Activated CD4-positive, CD25-positive, alpha-beta regulatory T cell treated with anti-CD3 and anti-CD28 coated beads, Interleukin-2, amount 50 U/mL, for 24 hours (primary cell): ENCODE data around the gene HARS2.
"Not testable (repeated sequence)": the region's sequence is repeated elsewhere in the genome, so short reads cannot be mapped to it uniquely, and the experiment has no call there.

ENCODE experiments used
- ATAC-seq, 2 donors: fragments of 150-1000 bp; cut with Tn5 transposase; one replicate each; pipeline ENCODE4 v1.10.0; 2021; ENCODE audit warnings: mild to moderate bottlenecking in 1 of 2, moderate library complexity in 1 of 2

HARS2 gene, protein sequence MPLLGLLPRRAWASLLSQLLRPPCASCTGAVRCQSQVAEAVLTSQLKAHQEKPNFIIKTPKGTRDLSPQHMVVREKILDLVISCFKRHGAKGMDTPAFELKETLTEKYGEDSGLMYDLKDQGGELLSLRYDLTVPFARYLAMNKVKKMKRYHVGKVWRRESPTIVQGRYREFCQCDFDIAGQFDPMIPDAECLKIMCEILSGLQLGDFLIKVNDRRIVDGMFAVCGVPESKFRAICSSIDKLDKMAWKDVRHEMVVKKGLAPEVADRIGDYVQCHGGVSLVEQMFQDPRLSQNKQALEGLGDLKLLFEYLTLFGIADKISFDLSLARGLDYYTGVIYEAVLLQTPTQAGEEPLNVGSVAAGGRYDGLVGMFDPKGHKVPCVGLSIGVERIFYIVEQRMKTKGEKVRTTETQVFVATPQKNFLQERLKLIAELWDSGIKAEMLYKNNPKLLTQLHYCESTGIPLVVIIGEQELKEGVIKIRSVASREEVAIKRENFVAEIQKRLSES

DNA sequence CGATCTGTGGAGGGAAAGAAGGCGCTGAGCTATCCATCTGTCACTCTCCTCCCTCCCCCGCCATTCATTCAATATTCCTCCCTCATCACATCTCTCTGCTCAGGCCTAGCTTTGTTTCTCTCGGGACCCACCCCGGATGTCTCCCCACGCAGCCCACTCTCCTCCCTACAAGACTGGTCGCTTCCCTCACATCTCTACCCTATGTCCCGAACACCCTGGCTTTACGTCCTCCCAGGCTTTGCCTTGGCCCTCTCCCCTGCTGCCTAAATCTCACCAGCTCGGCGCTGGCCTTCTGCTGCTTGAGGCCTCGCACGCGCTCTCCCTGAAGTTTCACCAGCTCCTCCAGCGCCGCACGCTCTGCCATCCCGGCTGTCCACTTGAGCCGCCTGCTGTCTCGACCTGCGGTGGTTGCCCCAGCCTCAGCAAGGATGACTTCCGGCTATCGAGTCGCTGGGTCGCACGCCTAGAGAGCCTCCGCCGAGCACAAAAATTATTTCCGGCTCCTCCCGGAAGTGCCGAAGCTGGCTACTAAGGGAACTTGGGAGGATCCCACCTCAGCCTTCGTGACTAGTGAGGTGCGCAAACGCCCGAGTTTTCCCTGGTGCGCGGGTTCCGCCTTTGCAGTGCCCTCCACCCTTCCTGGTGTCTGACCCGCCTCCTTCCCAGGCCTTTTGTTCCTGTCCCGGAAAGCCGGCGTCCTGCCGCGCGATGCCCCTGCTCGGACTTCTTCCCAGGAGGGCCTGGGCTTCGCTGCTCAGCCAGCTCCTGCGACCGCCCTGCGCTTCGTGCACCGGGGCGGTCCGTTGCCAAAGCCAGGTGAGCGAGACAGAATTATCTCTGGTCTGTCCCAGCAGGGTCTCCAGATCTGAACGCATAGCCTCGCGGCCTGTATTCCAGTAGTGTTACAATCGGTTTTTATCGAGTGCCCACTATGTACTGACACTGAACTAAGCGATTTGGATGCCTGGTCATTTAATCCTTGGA, at the start of gene HARS2, which contains the start of gene HARS1:
HARS2 (plus strand) TSS at position 515 of the 984 bp plus-strand sequence; CDS start at position 709, 194 bp downstream.
HARS1 (minus strand) TSS at position 430 of the 984 bp plus-strand sequence; CDS start at position 364, 66 bp downstream.
- peak; percentile 98 for ATAC-seq

DNA sequence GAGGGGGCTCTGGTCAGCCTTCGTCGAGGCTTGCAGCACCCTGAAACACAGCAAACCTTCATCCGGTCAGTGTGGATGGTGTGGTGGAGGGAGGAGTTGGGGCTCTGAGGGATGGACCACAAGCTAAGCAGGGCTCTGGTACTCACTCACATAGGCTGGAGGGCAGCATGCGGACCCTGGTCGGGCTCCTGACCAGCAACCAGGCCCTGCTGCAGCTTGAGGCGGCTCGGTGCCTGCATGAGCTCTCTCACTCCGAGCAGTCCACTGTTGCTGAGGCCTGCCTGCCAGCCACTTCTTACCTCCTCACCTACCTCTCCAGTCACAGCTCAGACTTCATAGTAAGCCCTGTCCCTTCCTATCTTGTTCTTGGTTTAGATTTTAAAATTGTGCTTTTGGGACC, 49.5 kb upstream of the HARS2 start:
- ATAC-seq, result no peak

DNA sequence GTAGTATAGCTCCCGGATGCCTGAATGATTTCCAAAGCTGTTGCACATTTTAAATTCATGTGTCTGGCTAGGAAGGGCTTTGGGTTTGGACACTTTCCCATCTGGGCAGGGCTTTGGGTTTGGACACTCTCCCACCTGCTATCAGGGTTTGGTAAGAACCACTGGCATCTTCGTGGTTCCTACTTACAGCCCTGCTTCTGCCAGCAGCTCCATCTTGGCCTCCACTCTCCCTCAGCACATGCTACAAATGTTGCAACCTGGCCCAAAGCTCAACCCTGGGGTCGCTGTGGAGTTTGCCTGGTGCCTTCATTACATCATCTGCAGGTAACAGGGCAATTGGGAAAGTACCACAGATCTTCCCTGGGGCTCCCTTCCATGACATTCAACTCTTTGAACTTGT, 48.5 kb upstream of the HARS2 start:
- no peak for ATAC-seq

DNA sequence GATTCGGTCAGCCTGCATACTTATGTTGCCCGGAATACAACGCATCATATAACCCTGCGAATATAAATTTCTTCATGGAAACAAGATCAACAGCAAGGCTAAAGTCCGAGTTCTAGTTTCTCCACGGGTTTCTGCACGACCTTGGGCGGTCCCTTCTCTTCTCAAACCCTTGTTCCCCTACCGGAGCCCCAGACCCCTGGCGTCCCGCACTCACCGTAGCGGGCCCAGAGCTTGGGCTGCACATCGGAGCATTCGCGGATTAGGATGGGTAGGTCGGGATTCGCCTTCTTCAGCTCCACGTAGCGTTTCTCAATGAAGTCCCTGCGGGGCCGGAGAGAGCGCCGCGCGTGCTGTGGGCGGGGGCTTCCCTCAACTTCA, 44.2 kb upstream of the HARS2 start:
- no peak for ATAC-seq

DNA sequence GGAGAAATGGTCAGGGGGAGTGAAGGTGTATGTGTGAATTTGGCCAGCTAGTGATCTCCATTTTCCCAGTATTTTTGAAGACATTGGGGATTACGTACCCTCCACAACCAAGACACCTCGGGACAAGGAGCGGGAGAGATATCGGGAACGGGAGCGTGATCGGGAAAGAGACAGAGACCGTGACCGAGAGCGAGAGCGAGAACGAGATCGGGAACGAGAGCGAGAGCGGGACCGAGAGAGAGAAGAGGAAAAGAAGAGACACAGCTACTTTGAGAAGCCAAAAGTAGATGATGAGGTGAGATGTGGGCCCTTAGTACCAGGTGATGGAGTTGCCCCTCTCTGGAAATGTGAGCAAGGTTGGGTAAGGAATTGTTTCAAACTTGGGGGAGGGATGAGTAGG, 32.4 kb upstream of the HARS2 start:
- ATAC-seq, result no peak

DNA sequence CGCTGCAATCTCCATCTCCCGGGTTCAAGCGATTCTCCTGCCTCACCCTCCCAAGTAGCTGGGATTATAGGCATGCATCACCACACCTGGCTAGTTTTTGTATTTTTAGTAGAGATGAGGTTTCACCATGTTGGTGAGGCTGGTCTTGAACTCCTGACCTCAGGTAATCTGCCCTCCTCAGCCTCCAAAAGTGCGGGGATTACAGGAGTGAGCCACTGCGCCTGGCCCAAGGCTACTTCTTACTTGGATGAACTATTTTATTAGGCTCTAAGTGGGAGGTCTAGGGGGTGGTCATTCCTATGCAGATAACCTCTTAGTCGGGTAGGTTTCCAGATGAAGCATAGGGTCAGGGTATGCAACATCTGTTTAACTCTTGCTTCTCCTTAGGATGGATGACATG, 30.9 kb upstream of the HARS2 start:
- not testable (repeated sequence) for ATAC-seq

DNA sequence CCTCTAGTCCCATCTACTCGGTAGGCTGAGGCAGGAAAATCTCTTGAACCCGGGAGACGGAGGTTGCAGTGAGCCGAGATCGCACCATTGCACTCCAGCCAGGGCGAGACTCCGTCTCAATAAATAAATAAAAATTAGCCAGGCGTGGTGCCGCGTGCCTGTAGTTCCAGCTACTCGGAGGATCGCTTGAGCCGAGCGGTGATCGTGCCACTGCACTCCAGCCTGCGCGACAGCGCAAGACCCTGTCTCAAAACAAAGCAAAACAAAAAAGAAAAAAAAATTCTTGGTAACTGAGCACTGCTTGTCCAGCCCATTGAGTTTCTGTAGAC, 27.3 kb upstream of the HARS2 start:
- no peak for ATAC-seq

DNA sequence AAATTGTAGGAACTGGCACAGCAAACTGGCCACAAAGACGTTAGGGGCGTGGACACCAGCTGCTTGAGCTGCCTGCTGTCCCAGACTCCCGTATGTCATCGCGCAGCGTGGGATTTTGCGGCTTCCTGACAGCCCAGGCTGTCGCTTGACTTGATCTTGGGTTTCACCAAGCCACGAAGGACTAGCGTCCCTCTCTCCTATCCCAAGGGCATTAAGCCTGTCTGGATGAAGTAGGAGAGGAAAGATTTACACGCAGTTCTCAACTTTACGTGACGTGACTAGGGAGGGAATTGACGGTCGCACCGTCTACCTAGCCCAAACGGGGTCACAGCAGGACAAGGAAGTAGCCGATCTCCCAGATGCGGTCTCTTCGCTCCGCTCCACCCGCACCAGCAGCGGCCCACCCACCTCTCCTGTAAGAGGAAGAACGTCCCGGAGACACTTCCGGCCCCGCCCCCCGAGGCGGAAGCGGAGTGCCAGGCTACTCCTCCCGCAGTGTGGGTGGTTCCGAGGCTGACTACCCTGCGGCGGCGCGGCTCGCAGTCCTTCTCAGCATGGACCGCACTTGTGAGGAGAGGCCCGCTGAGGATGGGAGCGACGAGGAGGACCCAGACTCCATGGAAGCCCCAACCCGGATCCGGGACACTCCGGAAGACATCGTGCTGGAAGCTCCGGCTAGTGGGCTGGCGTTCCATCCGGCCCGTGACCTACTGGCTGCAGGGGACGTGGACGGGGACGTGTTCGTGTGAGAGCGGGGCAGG, 26.7 kb upstream of the HARS2 start, which contains the start of gene WDR55:
WDR55 (plus strand) TSS at position 546 of the 761 bp plus-strand sequence; CDS start at position 555, 9 bp downstream.
- ATAC-seq, result peak; percentile 98

DNA sequence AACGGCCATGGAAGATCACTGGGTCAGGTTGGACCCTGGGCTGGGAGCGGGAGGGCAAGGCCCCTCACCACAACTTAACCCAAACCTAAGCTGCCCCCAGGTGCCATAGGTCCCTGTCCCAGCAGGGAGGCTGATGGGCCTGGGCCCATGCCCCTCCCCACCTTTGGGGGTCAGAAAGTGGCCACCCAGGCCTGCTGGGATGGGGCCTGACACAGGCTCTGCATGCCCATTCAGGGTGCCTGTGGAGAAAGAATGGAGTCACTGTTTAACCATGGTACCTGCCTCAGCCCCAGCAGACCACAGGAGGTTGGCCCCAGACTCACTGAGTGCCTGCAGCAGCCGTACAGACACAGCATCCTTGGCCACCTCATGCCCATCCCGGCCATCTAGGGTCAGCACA, 20.2 kb upstream of the HARS2 start:
- not testable (repeated sequence) for ATAC-seq

DNA sequence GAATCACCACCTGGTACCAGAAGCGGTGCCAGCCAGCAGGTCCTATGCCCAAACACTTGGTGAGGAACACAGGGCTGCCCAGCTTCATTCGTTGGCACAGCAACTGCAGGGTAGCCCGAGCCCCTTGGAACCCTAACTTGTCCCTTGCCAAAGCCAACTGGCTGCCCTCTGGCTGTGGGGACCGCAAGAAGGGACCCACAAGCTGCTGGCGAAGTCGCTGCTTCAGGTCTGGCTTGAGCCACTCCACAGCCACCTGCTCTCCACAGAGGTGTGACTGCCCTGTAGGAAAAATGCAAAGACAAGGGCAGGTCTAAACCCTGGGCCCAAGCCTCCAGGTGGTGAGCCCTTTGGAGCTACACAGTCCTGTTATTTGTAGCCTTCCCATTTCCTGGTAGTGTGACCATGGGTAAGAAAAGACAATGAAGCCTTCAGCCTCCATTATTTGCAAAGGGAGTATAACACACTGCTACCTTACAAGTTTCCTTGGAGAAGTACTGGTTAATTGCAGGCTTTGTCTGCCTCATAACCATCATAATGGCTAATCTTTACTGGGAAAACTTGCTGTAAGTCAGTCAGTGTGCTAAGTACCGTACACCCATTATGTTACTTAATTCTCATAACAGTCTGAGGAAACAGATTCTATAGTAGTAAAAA, 19.7 kb upstream of the HARS2 start:
- ATAC-seq, result no peak

DNA sequence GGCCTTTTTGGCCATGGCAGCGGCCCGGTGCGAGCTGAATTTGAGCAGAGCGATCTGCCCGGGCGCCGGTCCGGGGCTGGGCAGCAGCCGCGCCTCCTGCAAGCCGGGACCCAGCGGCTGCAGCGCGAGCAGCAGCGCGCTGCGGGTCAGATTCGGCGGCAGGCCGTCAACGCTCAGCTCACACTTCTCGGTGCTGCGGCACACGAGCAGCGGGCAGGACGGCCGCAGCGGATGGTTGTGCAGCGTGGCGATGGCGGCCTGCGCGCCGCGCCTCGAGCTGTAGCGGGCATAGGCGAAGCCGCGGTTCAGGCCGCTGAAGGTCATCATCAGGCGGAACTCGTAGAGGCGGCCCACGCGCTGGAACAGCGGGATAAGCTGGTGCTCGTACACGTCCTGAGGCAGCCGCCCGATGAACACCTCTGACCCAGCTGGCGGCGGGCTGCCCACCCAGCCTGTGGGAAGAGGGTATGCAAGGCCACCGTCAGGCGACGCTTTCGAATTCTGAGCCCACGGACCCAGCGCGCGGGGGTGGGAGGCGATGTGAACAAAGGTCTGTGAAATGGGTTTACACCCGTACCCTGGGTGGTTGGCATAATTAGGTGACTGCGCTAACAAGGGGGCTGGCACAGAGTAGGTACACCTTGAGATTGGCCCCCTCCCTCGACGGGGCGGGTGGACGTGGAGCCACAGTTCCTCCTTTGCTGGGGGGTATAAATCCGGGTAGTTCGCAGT, 18.6 kb upstream of the HARS2 start:
- peak in 1 of 2 donors; percentile 45 for ATAC-seq

DNA sequence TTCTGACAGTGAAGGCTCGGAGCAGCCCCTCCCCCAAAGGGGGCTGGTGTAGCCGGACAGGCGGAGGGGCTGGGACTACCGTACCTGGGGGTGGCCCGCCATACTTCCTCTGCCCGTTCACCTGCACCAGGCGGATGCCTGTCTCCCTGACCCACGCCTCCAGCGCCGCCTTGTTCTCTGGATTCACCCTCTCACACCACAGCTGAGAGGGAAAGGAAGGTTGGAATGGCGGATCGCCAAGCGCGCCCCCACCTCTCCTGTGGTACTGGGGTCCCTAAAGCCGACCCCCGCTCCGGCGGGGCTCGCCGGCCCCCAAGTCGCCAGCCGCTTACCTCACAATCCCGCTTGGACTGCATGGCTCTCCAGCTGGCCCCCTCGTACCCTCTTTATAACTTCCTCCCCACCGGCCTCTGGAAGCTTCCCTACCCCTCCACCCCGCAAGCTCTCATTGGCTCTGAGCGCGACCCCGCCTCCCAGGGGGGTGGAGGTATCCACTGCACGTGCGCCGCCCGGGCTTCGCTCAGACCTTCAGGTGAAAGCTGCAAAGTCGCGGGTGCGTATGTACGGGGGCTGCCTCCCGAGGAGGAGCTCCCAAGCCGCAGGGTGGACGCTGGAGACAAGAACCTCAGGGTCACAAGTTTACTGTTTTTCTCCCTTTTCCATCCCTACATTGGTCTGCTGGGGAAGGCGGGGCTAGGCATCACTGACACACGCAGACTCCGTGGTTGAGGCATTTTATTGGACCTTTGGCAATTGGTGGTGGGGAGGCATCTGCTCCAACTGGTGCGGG, 17.9 kb upstream of the HARS2 start, which contains the start of gene DND1:
DND1 (minus strand) TSS at position 390 of the 790 bp plus-strand sequence; CDS start at position 356, 34 bp downstream.
- ATAC-seq, result no peak

DNA sequence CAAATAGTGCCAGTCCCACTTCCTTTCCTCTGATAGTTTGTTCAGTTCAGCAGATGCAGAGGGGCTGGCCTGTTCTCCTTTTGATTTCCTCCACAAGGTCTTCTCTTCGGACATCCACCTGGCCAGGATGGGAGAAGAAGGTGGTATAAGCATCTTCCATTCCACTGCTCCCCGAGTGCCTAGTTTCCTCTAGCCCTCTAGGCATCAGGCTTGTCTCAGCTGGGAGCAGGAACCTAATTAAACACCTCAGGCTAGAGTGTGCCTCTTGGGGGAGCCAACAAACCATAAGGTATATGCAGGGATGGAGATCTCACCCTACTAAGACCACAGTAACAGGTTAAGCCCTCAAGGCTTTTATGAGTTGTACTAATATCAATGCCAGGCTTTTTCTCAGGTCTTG, 17.0 kb upstream of the HARS2 start:
- ATAC-seq, result no peak

DNA sequence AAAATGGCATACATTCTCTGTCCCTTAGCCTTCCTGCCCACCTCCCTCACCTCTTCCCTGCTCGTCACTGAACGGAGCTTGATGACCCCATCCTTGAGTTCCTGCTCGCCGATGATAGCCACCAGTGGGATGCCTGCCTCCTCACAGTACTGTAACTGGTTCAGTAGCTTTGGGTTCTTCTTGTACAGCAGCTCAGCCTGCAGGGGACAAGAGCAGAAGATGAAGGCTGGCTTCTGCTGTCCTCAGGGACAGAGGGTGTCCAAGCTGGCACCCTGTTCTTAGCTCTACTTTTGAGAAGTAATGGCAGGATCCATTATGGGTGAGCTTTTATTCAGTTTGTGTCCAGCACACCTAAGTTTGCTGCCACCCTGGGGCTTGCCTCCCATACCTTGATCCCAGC, 16.6 kb upstream of the HARS2 start:
- no peak for ATAC-seq

DNA sequence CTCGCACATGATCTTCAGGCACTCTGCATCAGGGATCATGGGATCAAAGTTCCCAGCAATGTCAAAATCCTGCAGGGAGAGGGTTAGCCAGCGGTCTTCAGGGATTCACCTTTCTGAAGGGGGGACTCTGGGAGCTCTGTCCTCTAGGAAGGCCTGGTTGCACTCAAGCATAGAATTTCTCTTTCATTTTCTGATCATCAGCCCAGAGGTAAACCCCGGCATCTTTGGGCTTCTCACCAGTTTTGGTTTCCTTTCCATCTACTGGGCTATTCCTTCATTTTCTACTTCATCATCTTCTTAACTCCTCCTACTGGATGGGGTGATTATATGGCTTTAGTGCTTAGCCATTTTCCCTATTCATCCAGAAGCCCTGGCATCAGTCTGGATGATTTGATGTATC, 13.3 kb upstream of the HARS2 start:
- no peak for ATAC-seq

DNA sequence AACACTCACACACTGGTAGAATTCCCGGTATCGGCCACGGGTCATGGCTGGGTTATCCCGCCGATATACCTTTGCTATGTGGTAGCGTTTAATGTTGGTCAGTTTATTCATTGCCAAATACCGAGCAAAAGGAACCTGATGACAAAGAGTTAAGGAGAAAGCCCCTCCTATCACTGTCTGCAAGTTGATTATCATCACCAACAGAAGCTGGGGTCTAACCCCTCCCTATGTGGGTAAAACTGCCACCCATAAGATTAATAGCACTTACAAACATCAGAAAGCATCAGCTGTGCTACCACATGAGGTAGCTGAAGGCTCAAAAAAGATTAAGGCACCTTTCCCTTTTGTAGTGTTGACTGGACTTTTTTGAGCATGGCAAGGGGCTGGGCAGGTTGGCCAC, 12.3 kb upstream of the HARS2 start:
- no peak for ATAC-seq

DNA sequence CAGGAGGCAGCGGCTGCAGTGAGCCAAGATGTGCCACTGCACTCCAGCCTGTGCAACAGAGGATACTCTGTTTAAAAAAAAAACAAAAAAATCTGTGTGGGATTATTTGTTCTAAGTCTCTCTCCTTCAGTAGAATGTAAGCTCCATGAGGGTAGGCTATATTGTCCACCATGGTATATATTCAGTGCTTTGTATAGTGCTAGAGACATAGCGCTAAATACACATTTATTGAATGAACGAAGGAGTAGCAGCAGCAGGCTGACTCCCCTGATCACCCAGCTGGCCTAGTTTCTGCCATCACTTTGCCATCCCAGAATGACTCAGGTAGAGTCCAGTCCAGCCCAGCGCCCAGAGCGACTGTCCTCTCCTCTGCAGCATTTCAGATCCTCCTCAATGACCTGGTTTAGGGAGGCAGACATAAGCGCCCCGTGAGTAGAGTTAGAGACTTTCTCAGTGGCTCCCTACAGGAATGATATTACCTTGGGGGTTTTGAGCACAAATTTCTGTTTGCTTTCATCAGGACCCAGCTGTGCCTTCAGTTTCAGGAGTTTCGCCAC, 801 bp upstream of the HARS2 start:
- no peak for ATAC-seq

DNA sequence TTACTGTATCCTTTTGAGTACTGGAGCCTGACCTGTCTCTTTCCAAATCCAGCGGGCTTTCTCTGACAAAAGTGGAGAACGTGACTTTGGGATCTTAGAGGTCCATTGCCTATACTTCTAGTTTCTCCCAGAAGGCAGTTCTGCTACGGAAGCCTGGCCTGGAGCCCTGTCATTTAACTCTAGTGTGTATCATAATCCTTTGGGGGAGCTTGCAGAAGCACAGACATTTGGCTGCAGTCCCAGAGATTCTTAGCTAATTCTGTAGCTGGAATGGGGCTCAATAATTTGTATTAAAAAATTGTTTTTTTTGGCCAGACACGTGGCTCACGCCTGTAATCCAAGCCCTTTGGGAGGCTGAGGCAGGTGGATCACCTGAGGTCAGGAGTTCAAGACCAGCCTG, 3.0 kb downstream of the HARS2 start:
- no peak for ATAC-seq

DNA sequence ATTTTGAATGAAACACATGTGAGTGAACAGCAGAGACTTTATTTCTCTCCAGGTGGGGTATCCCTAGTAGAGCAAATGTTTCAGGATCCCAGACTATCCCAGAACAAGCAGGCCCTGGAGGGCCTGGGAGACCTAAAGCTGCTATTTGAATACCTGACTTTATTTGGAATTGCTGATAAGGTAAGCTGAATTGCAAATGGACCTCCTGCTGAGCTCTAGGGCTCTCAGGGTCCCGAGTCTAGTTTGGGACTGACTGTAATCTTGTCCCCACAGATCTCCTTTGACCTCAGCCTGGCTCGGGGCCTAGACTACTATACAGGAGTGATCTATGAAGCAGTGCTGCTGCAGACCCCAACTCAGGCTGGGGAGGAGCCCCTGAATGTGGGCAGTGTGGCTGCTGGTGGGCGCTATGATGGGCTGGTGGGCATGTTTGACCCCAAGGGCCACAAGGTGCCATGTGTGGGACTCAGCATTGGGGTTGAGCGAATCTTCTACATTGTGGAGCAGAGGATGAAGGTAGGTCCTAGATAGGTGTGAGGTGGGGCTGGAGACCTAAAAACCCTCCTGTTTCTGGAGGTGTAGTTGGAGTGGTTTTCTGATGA, 5.7 kb downstream of the HARS2 start:
- ATAC-seq, result no peak
